Liver (tissue), 3 donors: ENCODE measurements around the gene CPNE1.

Experiments used
- CTCF ChIP-seq: fragments of 150-350 bp; IDR thresholded peaks from 2 replicates; pipeline ENCODE4 v1.5.1; 2017; ENCODE audit warnings: improper control_type of control experiment, low read depth, low read length; ENCODE audit not compliant: missing input control
- EGR1 ChIP-seq, 2 donors: IDR thresholded peaks; 2 replicates each; pipeline ENCODE4 v1.6.1; 2016 to 2018; ENCODE audit warnings: antibody characterized with exemption in 2 of 2, low read depth in 2 of 2
- FOXA1 ChIP-seq: IDR thresholded peaks from 2 replicates; pipeline ENCODE4 v1.6.1; 2016; ENCODE audit warnings: antibody characterized with exemption
- GABPA ChIP-seq, 2 donors: IDR thresholded peaks in 1 of 2; conservative IDR thresholded peaks in 1 of 2; 2 replicates each; pipeline ENCODE4 v1.6.1; 2016; ENCODE audit warnings: antibody characterized with exemption in 2 of 2, mild to moderate bottlenecking in 1 of 2, moderate library complexity in 1 of 2
- MAX ChIP-seq: IDR thresholded peaks from 2 replicates; pipeline ENCODE4 v1.6.1; 2016; ENCODE audit warnings: antibody characterized with exemption
- YY1 ChIP-seq: IDR thresholded peaks from 2 replicates; pipeline ENCODE4 v1.6.1; 2016; ENCODE audit warnings: antibody characterized with exemption, mild to moderate bottlenecking
- TF ChIP-seq, protein P1 (sequence below): IDR thresholded peaks from 2 replicates; pipeline ENCODE4 v1.6.1; 2016; ENCODE audit warnings: antibody characterized with exemption, mild to moderate bottlenecking
- donor health status: healthy.
- donor health status: healthy.

DNA sequence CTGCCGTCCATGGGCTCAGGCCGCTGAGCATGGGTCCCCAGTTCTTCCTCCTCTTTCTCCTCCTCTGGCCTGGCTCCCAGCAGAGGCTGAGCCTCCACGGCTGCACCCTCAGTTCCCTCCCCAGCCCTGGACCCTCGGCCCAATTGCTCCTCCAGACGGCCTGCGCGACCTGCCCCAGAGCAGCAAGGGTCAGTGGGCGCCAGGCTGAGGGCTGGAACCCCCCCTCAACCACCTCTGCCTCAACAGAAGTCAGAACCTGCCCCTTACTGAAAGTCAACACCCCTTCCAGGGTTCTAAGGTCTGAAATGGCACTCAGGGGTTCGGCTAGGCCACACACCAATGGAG, 65.0 kb downstream of the CPNE1 start:
- no peak for TF ChIP-seq CTCF
- TF ChIP-seq, protein P1, sequence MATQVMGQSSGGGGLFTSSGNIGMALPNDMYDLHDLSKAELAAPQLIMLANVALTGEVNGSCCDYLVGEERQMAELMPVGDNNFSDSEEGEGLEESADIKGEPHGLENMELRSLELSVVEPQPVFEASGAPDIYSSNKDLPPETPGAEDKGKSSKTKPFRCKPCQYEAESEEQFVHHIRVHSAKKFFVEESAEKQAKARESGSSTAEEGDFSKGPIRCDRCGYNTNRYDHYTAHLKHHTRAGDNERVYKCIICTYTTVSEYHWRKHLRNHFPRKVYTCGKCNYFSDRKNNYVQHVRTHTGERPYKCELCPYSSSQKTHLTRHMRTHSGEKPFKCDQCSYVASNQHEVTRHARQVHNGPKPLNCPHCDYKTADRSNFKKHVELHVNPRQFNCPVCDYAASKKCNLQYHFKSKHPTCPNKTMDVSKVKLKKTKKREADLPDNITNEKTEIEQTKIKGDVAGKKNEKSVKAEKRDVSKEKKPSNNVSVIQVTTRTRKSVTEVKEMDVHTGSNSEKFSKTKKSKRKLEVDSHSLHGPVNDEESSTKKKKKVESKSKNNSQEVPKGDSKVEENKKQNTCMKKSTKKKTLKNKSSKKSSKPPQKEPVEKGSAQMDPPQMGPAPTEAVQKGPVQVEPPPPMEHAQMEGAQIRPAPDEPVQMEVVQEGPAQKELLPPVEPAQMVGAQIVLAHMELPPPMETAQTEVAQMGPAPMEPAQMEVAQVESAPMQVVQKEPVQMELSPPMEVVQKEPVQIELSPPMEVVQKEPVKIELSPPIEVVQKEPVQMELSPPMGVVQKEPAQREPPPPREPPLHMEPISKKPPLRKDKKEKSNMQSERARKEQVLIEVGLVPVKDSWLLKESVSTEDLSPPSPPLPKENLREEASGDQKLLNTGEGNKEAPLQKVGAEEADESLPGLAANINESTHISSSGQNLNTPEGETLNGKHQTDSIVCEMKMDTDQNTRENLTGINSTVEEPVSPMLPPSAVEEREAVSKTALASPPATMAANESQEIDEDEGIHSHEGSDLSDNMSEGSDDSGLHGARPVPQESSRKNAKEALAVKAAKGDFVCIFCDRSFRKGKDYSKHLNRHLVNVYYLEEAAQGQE = no peak
- TF ChIP-seq MAX = no peak
- TF ChIP-seq EGR1 (IDR thresholded peaks at IDR 0.05; ENCODE audit: low read depth in 2 of 2) = no peak
- no peak for TF ChIP-seq FOXA1
- TF ChIP-seq GABPA (IDR thresholded peaks at IDR 0.05 in 1 of 2, conservative IDR thresholded peaks at IDR 0.05 in 1 of 2) = no peak
- no peak for TF ChIP-seq YY1
